HuH-7 (cell line): Measurements from ENCODE around the gene NPB.
"Not testable (repeated sequence)": the region's sequence is repeated elsewhere in the genome, so short reads cannot be mapped to it uniquely, and the experiment has no call there.

Source experiments
- DNase-seq: peaks from one replicate; pipeline ENCODE4 v3.0.0; 2011; ENCODE audit warnings: low spot score

Gene NPB

GRCh38 chr17:81911969-81912368, 9.9 kb downstream of the NPB start:
- no peak for DNase-seq

- no peak for DNase-seq
Measured at GRCh38 chr17:81912441-81913309, 10.6 kb downstream of the NPB start.

- no peak for DNase-seq
Measured at GRCh38 chr17:81913394-81914102, 11.5 kb downstream of the NPB start.

DNA sequence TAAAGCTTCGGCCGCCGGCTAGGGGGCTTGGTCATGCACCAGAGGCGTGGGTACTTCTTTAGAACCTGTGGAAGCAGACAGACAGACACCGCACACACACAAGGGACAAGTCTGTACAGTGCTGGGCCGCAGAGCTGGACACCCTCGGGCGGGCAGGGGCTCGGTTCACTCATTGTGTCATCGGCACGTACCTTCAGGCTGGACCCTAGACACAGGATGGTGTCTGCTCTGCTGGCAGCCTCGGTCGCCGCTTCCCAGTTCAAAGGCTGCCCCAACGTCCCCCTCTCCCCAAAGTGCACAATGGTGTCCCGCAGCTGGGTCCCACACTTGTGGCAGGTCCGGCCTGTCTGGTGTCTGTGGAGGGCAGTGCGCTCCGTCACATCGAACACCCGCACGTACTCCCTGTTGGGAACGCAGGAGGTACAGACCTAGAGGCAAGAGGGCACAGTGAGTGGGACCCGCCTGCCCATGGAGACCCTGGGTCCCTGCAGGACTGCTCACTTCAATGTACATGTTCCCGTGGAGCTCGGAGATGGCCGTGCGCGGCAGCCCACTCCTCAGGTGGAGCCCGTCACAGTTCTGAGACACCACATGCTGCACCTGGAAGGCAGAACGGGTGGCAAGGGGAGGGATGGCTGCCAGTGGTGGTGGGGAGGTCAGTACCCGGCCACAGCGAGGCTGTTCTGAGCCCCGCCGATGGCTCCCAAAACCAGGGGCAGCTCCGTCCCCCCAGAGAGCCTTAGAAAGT, 12.2 kb downstream of the NPB start:
- no peak for DNase-seq

DNA sequence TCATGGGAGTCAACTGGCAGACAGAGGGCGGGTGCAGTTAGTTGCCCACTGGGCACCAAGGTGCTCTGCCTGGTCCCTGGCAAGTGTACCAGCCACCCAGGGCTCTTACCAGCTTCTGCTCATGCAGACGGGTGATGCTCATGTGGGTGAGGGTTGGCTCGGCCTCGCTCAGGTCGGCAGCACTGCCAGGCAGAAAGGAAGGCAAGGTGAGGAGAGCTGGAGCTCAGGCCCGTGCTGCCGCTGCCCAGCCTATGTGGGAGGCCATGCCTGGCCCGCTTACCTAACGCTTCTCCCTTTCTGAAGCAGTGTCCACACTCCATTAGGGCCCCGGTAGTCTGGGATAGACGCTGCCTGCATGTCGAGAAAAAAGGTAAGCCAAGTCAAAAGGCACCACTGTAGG, 13.3 kb downstream of the NPB start:
- no peak for DNase-seq

DNA sequence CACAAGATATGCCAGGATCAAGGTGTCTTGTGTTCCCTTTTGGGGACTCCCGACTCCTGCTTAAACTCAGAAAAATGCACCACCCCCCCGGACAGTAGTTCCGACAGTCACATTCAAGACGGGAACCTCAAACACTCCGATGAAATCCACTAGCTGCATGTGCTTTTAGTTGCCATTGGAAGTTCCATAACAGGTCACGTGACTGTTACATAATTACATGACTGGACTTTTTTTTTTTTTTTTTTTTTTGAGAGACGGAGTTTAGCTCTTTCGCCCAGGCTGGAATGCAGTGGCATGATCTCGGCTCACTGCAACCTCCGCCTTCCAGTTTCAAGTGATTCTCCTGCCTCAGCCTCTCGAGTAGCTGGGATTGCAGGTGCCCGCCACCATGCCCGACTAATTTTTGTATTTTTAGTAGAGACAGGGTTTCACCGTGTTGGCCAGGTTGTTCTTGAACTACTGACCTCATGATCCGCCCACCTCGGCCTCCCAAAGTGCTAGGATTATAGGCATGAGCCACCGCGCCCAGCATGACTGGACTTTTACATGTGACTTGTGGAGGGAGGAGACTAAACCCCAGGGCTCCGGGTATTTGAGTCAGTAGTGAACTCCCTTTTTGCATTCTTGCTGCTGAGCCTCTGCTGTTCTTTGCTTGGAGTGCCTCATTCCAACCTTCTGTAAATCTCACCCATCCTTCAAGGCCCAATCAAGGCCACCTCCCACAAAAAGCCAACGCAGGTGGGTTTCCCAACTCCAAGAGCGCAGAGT, 14.4 kb downstream of the NPB start:
- DNase-seq: no peak

GRCh38 chr17:81917565-81918332, 15.7 kb downstream of the NPB start, which contains the start of gene SIRT7:
Gene SIRT7 (minus strand): TSS chr17:81918176. CDS start chr17:81918131, 45 bp downstream.
- peak; percentile 99 for DNase-seq

GRCh38 chr17:81918333-81918669, 16.3 kb downstream of the NPB start:
- DNase-seq: not testable (repeated sequence)

GRCh38 chr17:81918832-81919545, 17.0 kb downstream of the NPB start:
- no peak for DNase-seq

DNA sequence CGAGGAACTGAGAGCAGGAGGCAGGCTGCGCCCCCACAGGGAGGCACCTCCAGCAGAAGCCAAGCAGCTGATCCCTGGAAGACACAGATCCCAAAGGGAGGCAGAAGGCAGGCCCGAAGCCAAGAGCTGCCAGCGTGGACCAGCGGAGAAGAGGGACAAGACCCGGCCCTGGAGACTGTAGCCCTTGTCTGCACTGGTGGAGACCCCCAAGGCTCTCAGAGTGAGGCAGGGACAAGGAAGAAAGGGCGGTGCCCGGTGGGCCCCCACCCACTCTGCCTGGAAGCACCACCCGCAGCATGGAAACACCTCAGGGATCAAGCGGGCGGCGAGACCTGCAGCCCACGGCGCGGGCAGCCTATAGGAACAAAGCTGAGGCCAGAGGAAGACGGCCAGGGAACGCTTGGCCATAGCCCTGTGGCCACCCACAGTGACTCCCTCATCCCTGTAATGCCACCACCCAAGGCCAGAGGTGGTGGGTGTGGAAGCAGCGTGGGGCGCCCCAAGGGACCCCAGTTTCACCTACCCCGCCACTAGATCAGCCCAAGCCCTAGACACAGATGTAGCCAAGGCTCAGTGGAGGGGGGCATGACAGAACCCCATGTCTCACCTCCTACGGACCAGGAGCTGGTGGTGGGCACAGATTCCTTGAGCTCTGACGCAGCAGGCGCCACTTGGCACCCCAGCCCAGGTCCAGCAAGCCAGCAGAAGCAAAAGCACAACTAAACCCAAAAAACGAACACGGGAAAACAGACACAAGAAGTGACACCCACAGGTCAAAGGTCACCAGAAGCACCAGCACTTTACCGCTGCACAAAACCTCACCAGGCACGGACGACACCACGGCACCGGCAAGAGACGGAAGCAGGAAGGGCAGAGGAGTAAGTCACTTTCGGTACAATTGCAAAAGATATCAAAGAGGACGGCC, 18.8 kb downstream of the NPB start:
- no peak for DNase-seq

DNA sequence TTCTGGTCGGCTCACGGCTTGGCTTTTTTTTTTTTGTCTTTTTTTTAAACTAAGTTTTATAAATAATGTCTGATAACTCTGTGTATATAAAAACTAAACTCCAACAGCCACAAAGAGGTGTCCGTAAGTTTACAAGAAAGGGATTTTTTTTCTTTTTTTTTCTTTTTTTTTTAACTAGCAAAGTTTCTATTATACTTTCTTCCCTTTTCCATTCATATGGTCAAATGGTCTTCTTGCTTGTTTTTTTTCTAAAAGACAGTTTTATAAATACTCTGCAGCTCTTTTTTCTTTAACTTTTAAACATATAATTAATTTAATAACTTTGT, 19.5 kb downstream of the NPB start:
- DNase-seq: no peak

DNA sequence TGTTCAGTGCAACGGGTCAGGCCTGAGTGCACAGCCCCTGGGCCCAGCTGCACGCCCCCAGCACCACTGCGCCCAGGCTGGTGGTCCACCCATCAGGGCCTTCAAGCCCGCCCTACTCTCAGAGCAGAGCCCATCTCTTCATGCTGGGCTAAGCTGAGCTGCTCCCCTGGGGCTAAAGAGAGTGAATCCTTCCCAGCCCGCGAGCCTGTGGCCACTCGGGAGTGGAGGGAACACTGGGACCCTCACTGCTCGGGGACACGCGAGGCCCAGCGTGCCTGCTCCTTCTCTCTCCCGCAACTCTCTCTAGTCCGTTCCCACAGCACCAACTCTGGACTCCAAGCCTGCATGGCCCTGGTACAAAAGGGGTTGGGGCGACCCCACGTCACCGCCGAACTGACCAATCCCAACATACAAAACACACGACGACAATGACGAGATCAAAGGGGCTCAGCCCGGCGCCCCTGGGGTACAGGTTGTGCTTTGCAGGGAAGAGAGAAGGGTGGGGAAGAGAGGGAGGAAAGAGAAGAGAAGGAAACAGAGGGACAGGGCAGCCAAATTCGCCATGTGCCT, 20.0 kb downstream of the NPB start:
- no peak for DNase-seq

- DNase-seq: no peak
Measured at GRCh38 chr17:81922566-81923301, 20.7 kb downstream of the NPB start.

DNA sequence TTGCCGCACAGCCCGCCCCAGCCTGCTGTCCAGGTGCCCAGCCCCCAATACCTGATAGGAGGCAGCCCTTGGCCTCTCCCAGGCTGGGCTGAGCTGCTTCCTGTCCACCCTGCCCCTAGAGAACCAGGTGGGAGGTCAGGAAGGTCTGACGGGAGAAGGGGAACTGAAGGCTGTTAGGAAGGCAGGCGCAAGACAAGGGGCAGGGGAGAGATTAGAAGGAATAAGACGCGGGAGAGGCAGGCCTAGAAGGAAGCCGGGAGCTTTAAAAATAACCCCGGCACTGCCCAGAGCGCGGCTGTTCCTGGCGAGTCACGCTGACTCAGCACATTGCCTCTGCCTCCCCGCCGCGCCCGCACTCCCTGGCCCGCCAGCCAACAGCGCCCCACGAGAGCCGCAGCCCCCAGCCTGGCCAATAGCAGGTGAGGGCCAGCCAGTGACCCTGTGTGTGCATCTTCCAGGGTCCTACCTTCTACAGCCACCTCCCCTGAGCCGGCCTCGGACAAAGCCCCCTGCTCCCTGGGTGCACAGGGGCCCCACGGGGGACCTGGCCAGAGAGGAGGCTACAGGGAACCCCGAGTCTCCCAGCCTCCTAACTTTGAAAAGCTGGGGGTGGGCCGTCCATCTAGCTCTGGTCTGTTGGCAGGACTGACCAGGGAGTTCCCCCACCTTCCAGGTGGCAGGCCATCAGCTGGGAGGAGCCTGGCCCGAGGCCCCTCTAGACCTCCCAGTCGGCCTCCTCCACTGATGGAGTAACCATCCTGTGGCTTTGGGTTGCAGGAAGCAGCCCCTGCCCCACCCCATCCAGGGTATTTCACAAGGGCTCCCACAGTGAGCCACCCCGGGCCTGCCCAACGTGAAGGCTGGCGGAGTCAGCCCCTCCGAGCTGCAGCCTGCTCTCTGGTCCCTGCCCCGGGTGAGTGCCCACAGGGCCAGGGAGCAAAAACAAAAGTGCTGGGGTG, 21.5 kb downstream of the NPB start:
- DNase-seq: no peak

GRCh38 chr17:81924557-81925532, 22.8 kb downstream of the NPB start:
- DNase-seq: no peak

- no peak for DNase-seq
Measured at GRCh38 chr17:81925860-81926450, 23.9 kb downstream of the NPB start.
